ENCODE results near the gene APBB2.
"Not testable (repeated sequence)": the region's sequence is repeated elsewhere in the genome, so short reads cannot be mapped to it uniquely, and the experiment has no call there.

Gene APBB2

GRCh38 chr4:40939856-40940255 lies 274.5 kb downstream of the APBB2 start:
- DNase-seq (ENCODE audit: low read depth, low spot score), result no peak

- no peak for DNase-seq (ENCODE audit: low read depth, low spot score)
These were observed 276.0 kb downstream of the APBB2 start for GRCh38 chr4:40938337-40938736.

- no peak for DNase-seq (ENCODE audit: low read depth, low spot score)
These were observed 277.1 kb downstream of the APBB2 start for GRCh38 chr4:40937140-40937725.

GRCh38 chr4:40934676-40935075 lies 279.7 kb downstream of the APBB2 start:
- peak; percentile 34 for DNase-seq (ENCODE audit: low read depth, low spot score)

DNA sequence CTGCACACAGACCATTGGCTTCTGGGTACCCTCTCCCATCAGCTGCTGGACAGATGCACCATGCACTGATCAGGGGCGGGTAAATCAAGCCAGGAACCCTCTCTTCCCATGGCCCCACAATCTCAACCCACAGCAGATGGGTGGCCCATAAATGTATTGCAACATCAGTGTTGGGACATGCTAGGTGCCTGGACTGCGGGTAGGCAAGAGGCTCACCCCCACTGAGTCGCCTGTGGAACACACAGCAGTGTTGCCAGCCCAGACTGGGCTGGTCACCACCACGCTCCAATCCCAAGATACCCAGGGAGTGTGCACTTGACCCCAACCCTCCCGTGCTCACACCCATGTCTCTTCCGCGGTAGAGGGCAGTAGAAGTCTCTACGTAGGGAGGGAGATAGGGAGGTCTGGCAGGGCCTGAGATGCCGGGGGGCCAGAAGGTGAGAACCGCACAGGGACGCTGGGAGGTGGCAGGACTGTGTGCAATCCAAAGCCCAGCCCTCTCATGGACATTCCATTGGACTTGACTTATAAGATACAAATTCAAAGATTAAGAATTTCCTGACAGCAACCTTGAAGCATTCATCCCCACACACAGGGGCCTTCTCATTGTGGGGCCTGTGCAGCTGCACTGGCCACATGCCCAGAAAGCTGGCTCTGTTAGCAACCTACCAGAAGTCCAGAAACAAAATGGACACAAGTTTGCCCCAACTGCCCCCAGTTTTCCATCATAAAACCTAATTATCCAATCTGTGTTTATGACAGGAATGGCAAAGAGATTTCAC lies 280.9 kb downstream of the APBB2 start:
- DNase-seq (ENCODE audit: low read depth, low spot score), result no peak

GRCh38 chr4:40931841-40932240 lies 282.5 kb downstream of the APBB2 start:
- DNase-seq (ENCODE audit: low read depth, low spot score), result no peak

DNA sequence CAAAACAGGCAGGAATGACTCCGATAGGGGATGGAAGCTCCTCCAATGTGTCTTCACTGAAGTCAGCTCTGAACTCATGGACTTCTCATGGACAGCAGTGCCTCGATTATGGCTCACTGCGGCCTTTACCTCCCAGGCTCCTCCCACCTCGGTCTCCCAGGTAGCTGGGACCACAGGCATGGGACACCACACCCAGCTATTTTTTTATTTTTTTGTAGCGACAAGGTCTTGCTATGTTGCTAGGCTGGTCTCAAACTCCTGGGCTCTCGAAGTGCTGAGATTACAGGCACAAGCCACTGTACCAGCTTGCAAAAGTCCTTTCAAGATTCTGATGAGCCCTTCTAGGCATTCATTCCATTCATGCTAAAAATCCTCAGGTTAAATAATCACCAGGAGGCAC lies 283.1 kb downstream of the APBB2 start:
- DNase-seq (ENCODE audit: low read depth, low spot score), result peak; percentile 74

GRCh38 chr4:40927074-40927473 lies 287.3 kb downstream of the APBB2 start:
- no peak for DNase-seq (ENCODE audit: low read depth, low spot score)

GRCh38 chr4:40924793-40925117 lies 289.6 kb downstream of the APBB2 start:
- no peak for DNase-seq (ENCODE audit: low read depth, low spot score)

DNA sequence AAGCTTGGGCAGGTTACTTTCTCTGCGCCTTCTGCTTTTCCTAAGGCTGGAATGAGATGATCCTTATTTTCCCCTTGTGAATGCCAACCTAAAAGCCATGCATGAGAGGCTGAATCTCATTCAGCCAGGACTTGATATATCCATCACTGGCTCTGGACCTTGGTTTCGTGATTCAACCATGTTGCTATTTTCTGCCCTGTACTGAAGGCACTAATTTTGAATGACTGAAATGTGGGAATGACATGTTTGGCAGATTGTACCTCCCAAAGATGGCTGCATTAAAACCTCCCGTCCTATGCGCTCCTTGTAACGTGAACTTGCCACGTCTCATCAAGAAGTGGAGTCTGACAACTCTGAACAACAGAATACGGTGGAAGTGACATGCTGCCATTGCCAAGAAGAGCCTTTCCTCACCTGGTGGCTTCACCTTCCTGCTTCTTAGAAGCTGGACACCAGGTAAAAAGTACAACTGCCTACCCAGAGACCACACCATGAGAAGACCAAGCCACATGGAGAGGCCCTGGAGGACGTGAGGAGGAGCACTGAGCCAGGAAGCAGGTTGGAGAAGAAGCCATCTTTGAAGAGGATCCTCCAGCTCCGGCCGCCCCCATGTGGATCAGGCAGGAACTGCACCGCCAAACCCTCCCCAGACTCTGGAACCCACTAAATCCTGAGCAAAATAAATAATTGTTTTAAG lies 290.1 kb downstream of the APBB2 start:
- DNase-seq (ENCODE audit: low read depth, low spot score), result peak; percentile 77

DNA sequence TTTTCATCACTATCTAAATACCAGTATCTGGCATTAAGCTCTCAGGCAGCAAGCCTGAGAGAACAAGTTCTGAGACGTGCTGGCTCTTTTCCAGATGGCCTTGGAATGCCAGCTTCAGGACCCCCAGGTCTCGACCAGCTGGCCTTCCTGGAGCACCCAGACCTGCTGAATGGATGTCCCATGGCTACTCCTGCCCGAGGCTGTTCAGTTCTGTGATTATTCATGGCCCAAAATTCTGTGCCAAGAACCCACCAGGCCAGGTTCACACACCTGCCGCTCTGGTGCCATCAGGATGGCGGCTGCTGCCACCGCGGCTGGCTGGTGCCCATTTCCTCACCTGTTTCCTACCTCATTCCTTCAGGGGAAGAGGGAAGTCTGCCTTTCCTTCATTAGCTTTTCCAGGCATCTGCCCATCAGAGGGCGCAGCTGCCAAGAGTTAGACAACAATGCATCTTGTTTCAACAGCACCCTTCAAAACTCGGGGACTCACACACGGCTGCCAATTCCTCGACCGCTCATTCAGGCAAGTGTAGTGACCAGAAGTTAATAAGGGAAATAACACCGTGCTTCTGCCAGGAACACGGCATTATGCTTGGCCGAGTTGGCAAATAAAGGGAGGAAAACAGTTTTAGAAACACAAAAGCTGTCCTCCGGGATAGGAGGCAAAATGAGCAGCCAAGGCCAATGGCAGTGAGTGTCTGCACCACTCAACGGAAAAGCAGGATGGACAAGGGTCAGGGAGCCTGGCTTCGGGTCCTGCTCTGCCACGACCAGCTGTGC lies 290.8 kb downstream of the APBB2 start:
- DNase-seq (ENCODE audit: low read depth, low spot score), result no peak

DNA sequence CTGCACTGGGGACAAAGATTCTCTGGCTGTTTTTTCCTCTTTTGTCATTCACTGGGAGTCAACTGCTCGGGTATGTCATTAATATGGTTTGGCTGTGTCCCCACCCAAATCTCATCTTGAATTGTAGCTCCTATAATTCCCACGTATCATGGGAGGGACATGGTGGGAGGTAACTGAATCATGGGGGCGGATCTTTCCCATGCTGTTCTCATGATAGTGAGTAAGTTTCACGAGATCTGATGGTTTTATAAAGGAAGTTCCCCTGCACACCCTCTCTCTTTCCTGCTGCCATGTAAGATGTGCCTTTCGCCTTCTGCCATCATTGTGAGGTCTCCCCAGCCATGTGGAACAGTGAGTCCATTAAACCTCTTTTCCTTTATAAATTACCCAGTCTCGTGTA lies 294.4 kb downstream of the APBB2 start:
- not testable (repeated sequence) for DNase-seq (ENCODE audit: low read depth, low spot score)

- DNase-seq (ENCODE audit: low read depth, low spot score), result no peak
These were observed 296.0 kb downstream of the APBB2 start for GRCh38 chr4:40918330-40918729.

DNA sequence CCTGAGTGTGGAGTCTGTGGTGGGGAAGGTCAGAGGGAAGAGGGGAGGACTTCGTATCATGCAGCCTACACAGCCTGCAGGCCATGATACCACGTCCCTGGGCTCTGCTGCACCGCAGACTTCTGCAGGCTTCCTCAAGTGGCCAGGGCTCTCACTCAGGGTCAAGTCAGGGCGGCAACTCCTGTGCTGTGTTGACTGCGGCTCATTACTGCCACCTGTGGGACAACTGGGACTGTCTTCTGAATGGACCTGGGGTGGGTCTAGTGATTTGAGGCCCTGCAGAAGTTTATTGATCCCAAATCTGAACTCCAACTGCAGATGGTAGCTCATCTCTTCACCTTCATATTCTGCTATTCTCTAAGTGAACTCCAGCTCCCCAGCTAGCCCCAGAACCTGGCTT lies 297.5 kb downstream of the APBB2 start:
- DNase-seq (ENCODE audit: low read depth, low spot score), result peak; percentile 70

- no peak for DNase-seq (ENCODE audit: low read depth, low spot score)
These were observed 298.2 kb downstream of the APBB2 start for GRCh38 chr4:40916218-40916555.

DNA sequence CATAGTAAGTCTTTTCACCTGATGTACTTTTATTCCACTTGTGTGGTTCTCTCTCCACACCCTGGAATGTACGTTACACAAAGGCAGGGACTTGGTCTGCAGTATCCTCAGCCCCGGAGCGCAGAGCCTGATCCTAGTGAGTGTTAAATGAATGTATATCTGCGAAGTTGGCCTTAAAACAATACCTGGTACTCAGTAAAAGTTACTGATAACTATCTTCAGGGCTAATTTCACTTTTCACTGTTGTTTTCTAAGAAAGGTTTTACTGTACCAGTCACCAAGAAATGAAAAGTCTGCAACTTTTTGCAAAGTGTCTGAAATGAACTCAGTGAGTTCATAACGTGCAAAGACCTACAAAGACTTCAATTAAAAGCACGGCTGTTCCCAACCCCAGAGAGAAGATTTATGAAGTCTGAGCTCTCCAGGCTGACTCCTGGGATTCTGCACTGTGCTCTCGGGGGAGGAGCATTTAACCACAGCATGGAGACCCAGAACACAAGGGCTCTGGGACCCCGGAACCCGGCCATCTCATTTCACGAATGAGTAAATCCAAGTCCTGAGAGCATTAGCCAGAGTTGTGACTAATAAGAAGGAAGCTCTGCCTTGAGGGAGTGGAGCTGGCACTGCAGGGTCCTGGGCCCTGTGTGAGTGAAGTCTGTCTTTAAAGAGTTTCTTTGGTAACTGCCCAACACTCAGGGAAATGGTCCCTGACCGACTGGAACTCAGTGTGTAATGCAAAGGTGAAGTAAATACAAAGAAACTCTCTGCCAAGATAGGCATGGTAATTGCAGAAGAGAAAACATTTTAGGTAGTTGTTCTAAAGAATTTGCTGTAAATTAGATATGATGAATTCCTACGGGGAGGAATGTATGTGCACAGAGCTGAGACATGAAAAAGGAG lies 298.8 kb downstream of the APBB2 start:
- DNase-seq (ENCODE audit: low read depth, low spot score), result no peak

GRCh38 chr4:40912460-40913184 lies 301.7 kb downstream of the APBB2 start:
- DNase-seq (ENCODE audit: low read depth, low spot score), result no peak

GRCh38 chr4:40910706-40911105 lies 303.6 kb downstream of the APBB2 start:
- no peak for DNase-seq (ENCODE audit: low read depth, low spot score)

- DNase-seq (ENCODE audit: low read depth, low spot score), result no peak
These were observed 304.9 kb downstream of the APBB2 start for GRCh38 chr4:40909363-40909876.

GRCh38 chr4:40908702-40909362 lies 305.5 kb downstream of the APBB2 start:
- peak; percentile 96 for DNase-seq (ENCODE audit: low read depth, low spot score)
